Neuron (in vitro differentiated cells): ENCODE data around the gene LRP6.
"Not testable (repeated sequence)": the region's sequence is repeated elsewhere in the genome, so short reads cannot be mapped to it uniquely, and the experiment has no call there.

ENCODE experiments used
- H2AFZ ChIP-seq: one replicate; pipeline ENCODE4 v1.6.1; 2013; ENCODE audit warnings: low read depth, mild to moderate bottlenecking, inconsistent platforms, low read length, moderate library complexity
- H3K27me3 ChIP-seq: one replicate; pipeline ENCODE4 v1.6.1; 2013; ENCODE audit warnings: low read length; ENCODE audit not compliant: insufficient read depth
- H3K36me3 ChIP-seq: one replicate; pipeline ENCODE4 v1.6.1; 2013; ENCODE audit warnings: low read length; ENCODE audit not compliant: insufficient read depth
- H3K4me1 ChIP-seq: one replicate; pipeline ENCODE4 v1.6.1; 2013; ENCODE audit warnings: low read length; ENCODE audit not compliant: insufficient read depth
- H3K4me3 ChIP-seq: 2 replicates; pipeline ENCODE4 v1.5.1; 2013; ENCODE audit warnings: mild to moderate bottlenecking, low read length, moderate library complexity
- H3K9me3 ChIP-seq: one replicate; pipeline ENCODE4 v1.6.1; 2013; ENCODE audit warnings: low read length

Gene LRP6

DNA sequence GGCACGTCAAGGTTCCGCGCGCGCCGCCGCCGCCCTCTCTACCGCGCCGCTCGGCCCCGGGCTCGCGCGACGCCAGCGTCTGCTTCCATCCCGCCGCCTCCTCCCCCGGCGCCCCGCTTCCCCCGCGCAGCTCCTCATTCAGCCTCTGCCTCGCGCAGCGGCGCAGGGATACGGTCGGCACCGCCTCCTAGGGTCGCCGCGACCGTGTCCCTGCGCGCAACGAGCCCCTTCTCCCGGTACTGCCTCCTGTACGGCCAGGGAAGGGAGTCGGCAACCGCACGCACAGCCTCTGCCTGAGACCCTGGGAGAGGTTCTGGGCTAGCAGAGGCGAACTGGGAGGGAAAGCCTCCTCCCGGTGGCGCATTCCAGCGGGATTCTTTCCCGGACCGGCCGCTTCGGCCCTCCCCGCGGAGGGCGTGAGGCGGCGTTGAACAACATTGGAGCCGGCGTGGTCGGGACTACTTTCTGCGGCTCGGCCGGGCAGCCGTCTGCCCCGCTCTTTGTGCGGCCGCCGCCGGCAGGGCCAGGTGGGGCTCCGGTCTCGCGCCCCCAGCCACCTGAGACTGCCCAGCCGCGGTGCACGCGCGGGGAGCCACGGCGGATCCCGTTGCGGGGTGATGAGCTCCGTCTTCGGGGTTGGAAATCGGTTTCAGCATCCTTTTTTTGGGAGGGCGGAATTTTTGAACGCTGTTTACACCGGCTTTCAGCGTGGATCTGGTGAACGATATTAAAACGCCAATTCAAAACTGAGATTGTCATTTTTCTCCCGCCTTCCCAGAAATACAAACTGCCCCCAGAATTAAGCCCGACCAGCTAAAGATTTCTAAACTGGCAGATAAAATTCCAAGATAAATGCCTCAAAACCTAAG lies at the start of gene LRP6:
TSS of gene LRP6 (minus strand) at position 172 of the 869 bp plus-strand sequence. CDS start 309 bp downstream, outside the sequence.
- no peaks in the 10 kb centered on the region for H3K36me3 ChIP-seq
- no peaks in the 10 kb centered on the region for H3K27me3 ChIP-seq

DNA sequence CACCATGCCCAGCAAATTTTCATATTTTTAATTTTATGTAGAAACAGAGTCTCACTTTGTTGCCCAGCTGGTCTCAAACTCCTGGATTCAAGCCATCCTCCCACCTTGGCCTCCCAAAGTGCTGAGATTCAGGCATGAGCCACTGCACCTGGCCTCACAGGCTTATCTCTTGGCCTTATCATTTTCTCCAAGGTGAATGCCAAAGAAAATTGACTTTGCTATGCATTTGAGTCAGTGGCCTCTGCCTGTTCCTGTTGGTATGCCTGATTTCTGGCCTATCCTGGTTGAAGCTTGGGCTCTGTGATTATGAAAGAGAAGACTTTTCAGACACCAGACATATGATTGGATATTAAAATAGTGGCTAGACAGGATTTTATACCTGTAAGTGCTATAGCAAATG lies 49.0 kb upstream of the LRP6 start:
- no peaks in the 10 kb centered on the region for H3K36me3 ChIP-seq
- H3K4me1 ChIP-seq: peaks cover 12% of the 10 kb centered on the region
- no peak overlapping the region for H2AFZ ChIP-seq
- H3K27me3 ChIP-seq: no peaks in the 10 kb centered on the region
- no peak overlapping the region for H3K4me3 ChIP-seq
- H3K9me3 ChIP-seq: no peaks in the 10 kb centered on the region

More for the DNA sequence above, at the start of gene LRP6:
- Histone ChIP-seq H3K9me3 (no peaks in the 10 kb centered on the region), H3K4me3 (peak within 1 kb of the TSS; percentile 63), H3K4me1 (peaks cover 19% of the 10 kb centered on the region), H2AFZ (peak within 1 kb of the TSS; percentile 78)

DNA sequence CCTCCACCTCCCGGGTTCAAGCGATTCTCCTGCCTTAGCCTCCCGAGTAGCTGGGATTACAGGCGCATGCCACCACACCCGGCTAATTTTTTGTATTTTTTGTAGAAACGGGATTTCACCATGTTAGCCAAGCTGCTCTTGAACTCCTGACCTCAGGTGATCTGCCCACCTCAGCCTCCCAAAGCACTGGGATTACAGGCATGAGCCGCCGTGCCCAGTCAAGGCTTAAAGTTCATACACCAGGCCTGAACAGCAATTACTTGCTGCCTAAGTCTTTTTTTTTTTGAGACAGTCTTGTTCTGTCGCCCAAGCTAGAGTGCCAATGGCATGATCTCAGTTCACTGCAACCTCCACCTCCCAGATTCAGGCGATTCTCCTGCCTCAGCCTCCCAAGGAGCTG lies 43.9 kb upstream of the LRP6 start:
- H3K4me3 ChIP-seq, H3K9me3 ChIP-seq, H2AFZ ChIP-seq, H3K27me3 ChIP-seq, H3K36me3 ChIP-seq, H3K4me1 ChIP-seq: not testable (repeated sequence)

DNA sequence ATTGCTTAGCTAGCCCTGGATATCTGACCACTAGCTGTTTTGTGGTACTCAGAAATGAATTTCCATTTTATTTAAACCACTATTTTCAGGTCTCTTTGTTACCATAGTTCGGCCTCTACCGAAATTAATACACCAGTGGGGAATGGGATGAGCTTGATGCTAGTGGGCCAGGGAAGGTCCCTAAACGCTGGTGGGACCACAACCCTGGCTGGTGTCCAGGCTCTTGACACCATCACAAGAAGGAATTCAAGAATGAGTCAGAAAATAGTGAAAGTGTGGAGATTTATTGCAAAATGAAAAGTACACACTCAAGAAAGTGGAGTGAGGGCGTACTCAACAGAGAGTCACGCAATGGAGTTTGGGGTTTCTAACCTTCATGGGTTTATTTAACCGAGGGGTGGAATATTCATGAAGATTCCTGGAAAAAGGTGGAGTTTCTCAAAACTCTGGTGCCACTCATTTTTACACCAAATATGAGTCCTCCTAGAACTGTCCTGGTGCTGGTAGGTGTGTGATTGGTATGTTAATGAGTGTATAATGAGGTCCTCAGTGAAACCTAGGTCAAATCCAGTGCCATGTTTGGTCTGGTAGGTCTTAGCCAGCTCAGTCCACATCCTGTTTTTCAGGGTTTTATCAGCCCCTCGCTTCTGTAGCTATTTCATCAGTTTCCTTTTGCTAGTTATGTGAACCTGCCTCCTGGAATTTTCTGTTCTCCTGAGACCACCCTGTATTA lies 38.9 kb upstream of the LRP6 start:
- no peak overlapping the region for H2AFZ ChIP-seq
- no peak overlapping the region for H3K4me3 ChIP-seq
- no peaks in the 10 kb centered on the region for H3K36me3 ChIP-seq
- no peaks in the 10 kb centered on the region for H3K4me1 ChIP-seq
- no peaks in the 10 kb centered on the region for H3K9me3 ChIP-seq
- H3K27me3 ChIP-seq: no peaks in the 10 kb centered on the region

DNA sequence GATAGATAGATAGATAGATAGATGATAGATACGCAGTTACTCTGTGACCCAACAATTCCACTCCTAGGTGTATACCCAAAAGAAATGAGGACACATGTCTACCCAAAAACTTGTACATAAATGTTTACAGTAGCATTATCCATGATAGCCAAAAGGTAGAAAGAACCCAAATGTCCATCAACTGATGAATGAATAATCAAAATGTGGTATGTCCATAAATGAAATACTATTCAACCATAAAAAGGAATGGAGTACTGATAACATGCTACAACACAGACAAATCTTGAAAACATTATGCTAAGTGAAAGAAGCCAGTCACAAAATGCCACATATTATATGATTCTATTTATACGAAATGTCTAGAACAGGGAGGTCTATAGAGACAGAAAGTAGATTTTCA lies 36.1 kb upstream of the LRP6 start:
- Histone ChIP-seq H3K4me1 (no peaks in the 10 kb centered on the region), H3K36me3 (no peaks in the 10 kb centered on the region), H3K4me3 (no peak overlapping the region), H2AFZ (no peak overlapping the region), H3K27me3 (no peaks in the 10 kb centered on the region), H3K9me3 (no peaks in the 10 kb centered on the region)

DNA sequence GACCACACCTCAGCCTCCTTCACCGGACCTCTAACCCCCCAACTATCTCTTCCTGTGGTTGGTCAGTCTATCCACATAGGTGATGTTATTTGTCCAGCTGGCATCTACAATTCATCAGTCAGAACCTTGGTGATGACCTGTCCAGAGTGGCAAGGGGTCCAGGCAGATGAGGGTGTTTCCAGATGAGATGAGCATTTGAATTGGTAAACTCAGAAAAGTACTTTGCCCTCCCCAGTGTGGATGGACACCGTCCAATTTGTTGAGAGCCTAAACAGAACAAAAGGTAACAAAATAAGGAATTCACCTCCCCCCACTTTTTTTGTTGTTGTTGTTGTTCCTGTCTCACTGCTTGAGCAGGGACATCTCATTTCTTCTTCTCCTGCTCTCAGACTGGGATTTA lies 34.3 kb upstream of the LRP6 start:
- Histone ChIP-seq H3K4me1 (no peaks in the 10 kb centered on the region), H3K9me3 (no peaks in the 10 kb centered on the region), H3K27me3 (no peaks in the 10 kb centered on the region), H2AFZ (no peak overlapping the region), H3K4me3 (no peak overlapping the region), H3K36me3 (no peaks in the 10 kb centered on the region)

DNA sequence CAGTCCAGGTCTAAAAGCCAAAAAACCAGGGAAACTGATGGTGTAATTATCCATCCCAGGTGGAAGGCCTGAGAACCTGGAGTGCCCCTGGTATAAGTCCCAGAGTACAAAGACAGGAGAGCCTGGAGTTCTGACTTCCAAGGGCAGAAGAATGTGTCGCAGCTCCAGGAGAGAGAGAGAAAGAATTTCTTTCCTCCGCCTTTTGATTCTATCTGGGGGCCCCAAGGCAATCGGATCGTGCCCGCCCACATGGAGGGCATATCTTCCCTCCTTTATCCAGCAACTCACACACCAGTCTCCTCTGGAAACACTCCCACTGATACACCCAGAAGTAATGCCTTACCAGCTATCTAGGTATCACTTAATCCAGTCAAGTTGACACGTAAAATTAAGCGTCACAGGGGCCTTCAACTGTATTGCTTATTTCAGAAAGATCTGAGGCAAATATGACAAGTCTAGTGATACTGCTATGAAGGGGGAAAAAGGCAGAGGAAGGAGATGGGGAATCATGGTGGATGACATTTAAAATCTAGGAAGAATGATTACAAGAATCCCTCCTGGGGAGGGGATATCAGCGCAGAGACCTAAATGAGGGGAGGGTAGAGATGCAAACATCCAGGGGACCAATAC lies 30.5 kb upstream of the LRP6 start:
- H3K27me3 ChIP-seq: no peaks in the 10 kb centered on the region
- H3K4me1 ChIP-seq: peaks cover 7% of the 10 kb centered on the region
- H2AFZ ChIP-seq: no peak overlapping the region
- no peaks in the 10 kb centered on the region for H3K9me3 ChIP-seq
- no peaks in the 10 kb centered on the region for H3K36me3 ChIP-seq
- H3K4me3 ChIP-seq: no peak overlapping the region

- H2AFZ ChIP-seq: peak overlapping the region; percentile 76
- H3K27me3 ChIP-seq: no peaks in the 10 kb centered on the region
- no peak overlapping the region for H3K4me3 ChIP-seq
- H3K36me3 ChIP-seq: no peaks in the 10 kb centered on the region
- H3K9me3 ChIP-seq: no peaks in the 10 kb centered on the region
- H3K4me1 ChIP-seq: peaks cover 7% of the 10 kb centered on the region
These were observed 27.6 kb upstream of the LRP6 start for GRCh38 chr12:12294215-12295005.

DNA sequence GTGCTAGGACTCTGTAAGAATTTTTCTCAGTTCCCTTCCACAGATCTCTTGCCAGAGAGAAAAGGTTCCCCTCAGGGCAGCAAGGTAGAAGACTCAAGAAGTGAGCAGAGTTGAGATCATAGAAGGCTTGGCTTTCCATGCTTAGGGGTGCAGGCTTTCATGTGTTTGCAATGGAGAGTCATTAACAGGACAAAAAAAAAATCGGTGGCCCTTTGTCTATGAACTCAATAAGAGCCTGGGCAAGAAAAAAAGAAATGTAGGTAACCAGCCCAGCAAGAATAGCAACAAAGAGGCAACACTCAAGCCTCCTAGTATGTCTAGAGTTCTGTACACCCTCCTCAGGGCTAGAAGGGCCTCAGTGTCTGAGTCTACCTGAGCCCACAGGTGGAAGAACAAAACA lies 23.4 kb upstream of the LRP6 start:
- Histone ChIP-seq H3K36me3 (no peaks in the 10 kb centered on the region), H3K9me3 (no peaks in the 10 kb centered on the region), H3K4me3 (no peak overlapping the region), H3K4me1 (peaks cover 7% of the 10 kb centered on the region), H2AFZ (no peak overlapping the region), H3K27me3 (no peaks in the 10 kb centered on the region)

DNA sequence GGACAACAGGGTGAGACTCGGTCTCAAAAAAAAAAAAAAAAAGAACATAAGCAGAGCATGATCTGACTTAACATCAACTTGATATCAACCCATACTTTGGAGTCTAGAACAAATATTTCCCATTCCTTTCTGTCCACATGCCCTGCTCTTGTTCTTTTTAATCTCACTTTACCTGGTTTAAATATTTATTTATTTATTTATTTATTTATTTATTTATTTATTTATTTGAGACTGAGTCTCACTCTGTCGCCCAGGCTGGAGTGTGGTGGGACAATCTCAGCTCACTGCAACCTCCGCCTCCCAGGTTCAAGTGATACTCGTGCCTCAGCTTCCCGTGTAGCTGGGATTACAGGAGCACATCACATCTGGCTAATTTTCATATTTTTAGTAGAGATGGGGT lies 19.6 kb upstream of the LRP6 start:
- peaks cover 19% of the 10 kb centered on the region for H3K4me1 ChIP-seq
- no peaks in the 10 kb centered on the region for H3K27me3 ChIP-seq
- H2AFZ ChIP-seq: no peak overlapping the region
- no peak overlapping the region for H3K4me3 ChIP-seq
- no peaks in the 10 kb centered on the region for H3K36me3 ChIP-seq
- H3K9me3 ChIP-seq: no peaks in the 10 kb centered on the region

GRCh38 chr12:12282761-12283425 lies 16.0 kb upstream of the LRP6 start:
- peaks cover 23% of the 10 kb centered on the region for H3K4me1 ChIP-seq
- peak overlapping the region; percentile 28 for H2AFZ ChIP-seq
- H3K4me3 ChIP-seq: no peak overlapping the region

DNA sequence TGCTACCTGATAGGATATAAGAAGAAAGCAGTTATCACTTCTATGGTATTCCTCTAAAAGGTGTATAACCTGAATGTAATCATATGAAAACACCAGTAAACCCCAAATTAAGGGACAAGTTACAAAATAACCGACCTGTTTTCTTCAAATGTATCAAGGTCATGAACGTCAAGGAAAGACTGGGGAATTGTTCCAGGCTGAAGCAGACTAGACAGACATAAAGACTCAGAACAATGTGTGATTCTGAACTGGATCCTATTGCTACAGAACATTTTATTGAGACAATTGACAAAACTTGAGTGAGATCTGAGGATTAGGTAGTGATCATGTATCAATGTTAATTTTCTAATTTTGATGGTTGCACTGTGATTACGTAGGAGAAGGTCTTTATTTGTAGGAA lies 15.4 kb upstream of the LRP6 start:
- no peak overlapping the region for H3K4me3 ChIP-seq
- H3K4me1 ChIP-seq: peaks cover 23% of the 10 kb centered on the region
- H3K9me3 ChIP-seq: peaks cover 2% of the 10 kb centered on the region
- no peaks in the 10 kb centered on the region for H3K27me3 ChIP-seq
- H3K36me3 ChIP-seq: no peaks in the 10 kb centered on the region
- H2AFZ ChIP-seq: no peak overlapping the region

More at GRCh38 chr12:12282761-12283425, 16.0 kb upstream of the LRP6 start:
- H3K27me3 ChIP-seq: no peaks in the 10 kb centered on the region
- peaks cover 2% of the 10 kb centered on the region for H3K9me3 ChIP-seq
- no peaks in the 10 kb centered on the region for H3K36me3 ChIP-seq
